Endothelial cell of umbilical vein (primary cell): Measurements from ENCODE around the gene COL23A1. TPM values are rescaled to one million over a fixed set of nuclear protein-coding genes. Genes with fewer than 3 reads are reported as not detected.

Experiments used
- BruUV-seq: library from RNA; stranded (reverse); fragments of 400-500 nt; replicated peaks from 2 replicates; lab custom pipeline; 2021; lab: Mats Ljungman, UMichigan
- CTCF ChIA-PET: fragments of 300-600, 350-600 bp; sonication (Branson Sonifier 250); formaldehyde crosslinking; loops from one replicate; lab custom pipeline; 2021; ENCODE audit warnings: antibody characterized with exemption, inconsistent platforms; lab: Charles Lee
- POLR2A ChIA-PET: fragments of 300-600, 350-600 bp; sonication (Branson Sonifier 250); formaldehyde crosslinking; loops from one replicate; lab custom pipeline; 2021; ENCODE audit warnings: antibody characterized with exemption, inconsistent platforms; lab: Charles Lee
- DNase-seq: peaks from one replicate; pipeline ENCODE4 v3.0.0-alpha.2; 2011; ENCODE audit warnings: low read depth, low spot score
- FAIRE-seq: peaks from 2 replicates; lab custom pipeline; 2011; peaks lifted over from hg19 to GRCh38; lab: Jason Lieb, UNC
- H2AFZ ChIP-seq: 2 replicates; pipeline ENCODE4 v1.6.0; 2012; ENCODE audit warnings: low read depth, low read length, control low read depth, inconsistent platforms
- H3K27ac ChIP-seq: 2 replicates; pipeline ENCODE4 v1.5.1; 2011; ENCODE audit warnings: low read depth, mild to moderate bottlenecking, control low read depth, low read length, moderate library complexity; ENCODE audit not compliant: insufficient read depth
- H3K27me3 ChIP-seq, 2 experiments: 2 replicates each; pipeline versions ENCODE4 v1.6.0 to v1.6.1; 2011; ENCODE audit warnings: low read length in 2 of 2, mixed read lengths in 1 of 2; ENCODE audit not compliant: control insufficient read depth in 2 of 2, insufficient read depth in 2 of 2
- H3K36me3 ChIP-seq, 2 experiments: 2 replicates in 1 of 2; 3 replicates in 1 of 2; pipeline ENCODE4 v1.5.1; 2011; ENCODE audit warnings: low read length in 2 of 2, mild to moderate bottlenecking in 1 of 2, moderate library complexity in 1 of 2; ENCODE audit not compliant: control insufficient read depth in 2 of 2, insufficient read depth in 2 of 2; ENCODE audit errors: extremely low read depth in 1 of 2
- H3K4me1 ChIP-seq: 3 replicates; pipeline ENCODE4 v1.5.1; 2011; ENCODE audit warnings: mild to moderate bottlenecking, low read length; ENCODE audit not compliant: control insufficient read depth, insufficient read depth; ENCODE audit errors: extremely low read depth
- H3K4me2 ChIP-seq: 2 replicates; pipeline ENCODE4 v1.6.1; 2011; ENCODE audit warnings: low read length, control low read depth, mixed read lengths; ENCODE audit not compliant: insufficient read depth
- H3K4me3 ChIP-seq, 3 experiments: fragments of 200-600 bp in 1 of 3; sonication (generic), shearing (Covaris generic) in 1 of 3; replicated peaks in 1 of 3; 2 replicates each; pipeline ENCODE4 v1.5.1; 2011 to 2016; ENCODE audit warnings: control low read depth in 3 of 3, low read length in 3 of 3, mild to moderate bottlenecking in 2 of 3, inconsistent platforms in 1 of 3, low read depth in 1 of 3, moderate library complexity in 1 of 3; ENCODE audit not compliant: insufficient read depth in 1 of 3
- H3K79me2 ChIP-seq: 2 replicates; pipeline ENCODE4 v1.6.0; 2012; ENCODE audit warnings: low read length, inconsistent platforms; ENCODE audit not compliant: control insufficient read depth, insufficient read depth
- H3K9ac ChIP-seq: replicated peaks from 2 replicates; pipeline ENCODE3; 2011; ENCODE audit warnings: low read length, control low read depth; ENCODE audit not compliant: insufficient read depth; ENCODE audit errors: extremely low read depth
- H3K9me1 ChIP-seq: replicated peaks from 3 replicates; pipeline ENCODE4 v1.6.0; 2011; ENCODE audit warnings: mild to moderate bottlenecking, low read length; ENCODE audit not compliant: control insufficient read depth, insufficient read depth; ENCODE audit errors: extremely low read depth
- H3K9me3 ChIP-seq: replicated peaks from 2 replicates; pipeline ENCODE4 v1.5.1; 2012; ENCODE audit warnings: low read length, inconsistent platforms; ENCODE audit not compliant: control insufficient read depth, insufficient read depth
- H4K20me1 ChIP-seq: replicated peaks from 2 replicates; pipeline ENCODE3; 2011; ENCODE audit warnings: mild to moderate bottlenecking, low read length; ENCODE audit not compliant: control insufficient read depth, insufficient read depth; ENCODE audit errors: extremely low read depth
- EZH2 ChIP-seq: IDR thresholded peaks from 2 replicates; pipeline ENCODE4 v1.6.1; 2012; ENCODE audit warnings: borderline replicate concordance, low read depth, mild to moderate bottlenecking, moderate library complexity, low read length, inconsistent platforms; ENCODE audit not compliant: severe bottlenecking
- FOS ChIP-seq: IDR thresholded peaks from 2 replicates; pipeline ENCODE4 v1.6.1; 2011; ENCODE audit warnings: mild to moderate bottlenecking, low read length, moderate library complexity, borderline replicate concordance; ENCODE audit not compliant: insufficient read depth
- GATA2 ChIP-seq: IDR thresholded peaks from 2 replicates; pipeline ENCODE4 v1.7.0; 2011; ENCODE audit warnings: low read depth, mild to moderate bottlenecking, moderate library complexity, mixed read lengths, low read length; ENCODE audit not compliant: insufficient read length, insufficient read depth
- JUN ChIP-seq: IDR thresholded peaks from 2 replicates; pipeline ENCODE4 v1.6.1; 2011; ENCODE audit warnings: borderline replicate concordance, low read depth; ENCODE audit not compliant: insufficient read length, insufficient read depth
- MYC ChIP-seq: IDR thresholded peaks from one replicate; pipeline ENCODE4 v1.6.1; 2011; ENCODE audit warnings: mild to moderate bottlenecking, low read depth, low read length
- POLR2A ChIP-seq: IDR thresholded peaks from 2 replicates; pipeline ENCODE4 v1.6.1; 2012; ENCODE audit warnings: low read depth, mild to moderate bottlenecking, control low read depth, low read length
- POLR2AphosphoS5 ChIP-seq: IDR thresholded peaks from 2 replicates; pipeline ENCODE4 v1.6.1; 2012; ENCODE audit warnings: low read depth, mild to moderate bottlenecking, control low read depth, low read length, moderate library complexity; ENCODE audit not compliant: insufficient read depth
- dilution Hi-C: fragments of 300-500 bp; cut with MboI; formaldehyde crosslinking; loops from one replicate; pipeline ENCODE4 v1.15.0; 2019; ENCODE audit warnings: low sequenced_read_pairs; ENCODE audit not compliant: extremely low pct_ligation_motif_present
- intact Hi-C: fragments of 100-400 bp; cut with micrococcal nuclease; formaldehyde crosslinking; loops from one replicate; pipeline ENCODE4 v1.10.0; 2022
- polyA plus RNA-seq, 4 experiments: library from polyadenylated mRNA; depleted of rRNA in 3 of 4; stranded (reverse) in 3 of 4; unstranded in 1 of 4; fragments of >200 nt; gene quantifications; 2 replicates each; pipeline versions ENCODE4 v1.2.1 to v1.2.3, GENCODE V29; 2011 to 2012; ENCODE audit warnings: missing spikeins in 1 of 4
- total RNA-seq: library from RNA; stranded (reverse); gene quantifications from 2 replicates; pipeline ENCODE4 v1.2.3, GENCODE V29; 2021
- TF ChIP-seq, protein P1 (sequence below), 2 donors: IDR thresholded peaks; 1 replicate in 1 of 2; 2 replicates in 1 of 2; pipeline ENCODE4 v1.5.1; 2011; ENCODE audit warnings: low read length in 2 of 2, mild to moderate bottlenecking in 2 of 2, moderate library complexity in 2 of 2, control low read depth in 1 of 2, inconsistent platforms in 1 of 2, low read depth in 1 of 2; ENCODE audit not compliant: insufficient read depth in 1 of 2; ENCODE audit errors: extremely low read depth in 1 of 2
- TF ChIP-seq, protein P2 (sequence below): IDR thresholded peaks from 2 replicates; pipeline ENCODE4 v1.6.1; 2011; ENCODE audit not compliant: insufficient read depth, insufficient read length

The COL23A1 gene
- total and polyA plus RNA-seq, 2 donors (not counting 3 experiments of a cell fraction or from before 2014, with no cell fraction given): not detected

DNA sequence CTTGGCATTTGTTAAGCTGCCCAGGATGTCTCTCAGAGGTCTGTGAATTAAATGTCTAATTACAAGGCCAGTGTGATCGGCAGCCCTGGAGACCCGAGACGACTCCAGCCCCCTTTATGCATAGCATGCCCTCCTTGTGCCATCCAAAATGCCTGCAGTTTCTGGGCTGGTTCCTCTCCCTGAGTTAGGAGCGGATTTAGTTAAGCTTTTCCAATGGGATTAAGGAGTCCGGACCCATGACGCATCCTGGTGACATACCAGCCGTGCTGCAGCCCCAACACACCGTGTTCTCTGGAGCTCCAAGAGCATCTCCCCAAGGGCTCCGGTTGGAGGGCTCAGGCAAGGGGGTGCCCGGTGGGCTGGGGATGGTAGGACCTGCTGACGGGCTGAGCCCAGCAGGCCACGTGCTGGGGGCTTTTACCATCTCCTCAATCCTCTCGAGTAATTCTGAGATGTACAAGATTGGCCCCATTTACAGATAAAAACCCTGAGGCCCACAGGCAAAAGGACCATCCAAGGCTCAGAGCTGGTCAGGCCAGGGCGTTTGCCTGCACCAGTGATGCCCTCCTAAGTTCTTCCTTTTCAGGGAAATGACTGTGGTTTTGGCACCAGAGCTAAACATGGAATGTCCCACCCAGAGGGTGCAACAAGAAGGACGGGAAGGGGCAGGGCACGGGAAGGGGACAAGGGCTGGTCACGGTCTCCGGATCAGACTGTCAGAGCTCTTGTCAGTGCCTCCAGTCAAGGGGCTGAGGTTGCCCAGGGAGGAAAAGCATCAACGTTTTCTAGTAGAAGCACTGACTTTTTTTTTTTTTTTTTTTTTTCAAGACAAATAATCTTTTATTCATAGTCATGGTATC is 275.0 kb downstream of the COL23A1 start:
- no peaks in the 10 kb centered on the region for H3K36me3 ChIP-seq
- H3K9ac ChIP-seq: no peak overlapping the region
- intact Hi-C loops (no loop called here), dilution Hi-C loops (no loop called here)
- POLR2A ChIA-PET: no interaction called here
- H3K4me1 ChIP-seq: no peaks in the 10 kb centered on the region
- no peak for TF ChIP-seq JUN
- TF ChIP-seq EZH2: no peak
- no peak for TF ChIP-seq POLR2AphosphoS5
- TF ChIP-seq, protein P1, sequence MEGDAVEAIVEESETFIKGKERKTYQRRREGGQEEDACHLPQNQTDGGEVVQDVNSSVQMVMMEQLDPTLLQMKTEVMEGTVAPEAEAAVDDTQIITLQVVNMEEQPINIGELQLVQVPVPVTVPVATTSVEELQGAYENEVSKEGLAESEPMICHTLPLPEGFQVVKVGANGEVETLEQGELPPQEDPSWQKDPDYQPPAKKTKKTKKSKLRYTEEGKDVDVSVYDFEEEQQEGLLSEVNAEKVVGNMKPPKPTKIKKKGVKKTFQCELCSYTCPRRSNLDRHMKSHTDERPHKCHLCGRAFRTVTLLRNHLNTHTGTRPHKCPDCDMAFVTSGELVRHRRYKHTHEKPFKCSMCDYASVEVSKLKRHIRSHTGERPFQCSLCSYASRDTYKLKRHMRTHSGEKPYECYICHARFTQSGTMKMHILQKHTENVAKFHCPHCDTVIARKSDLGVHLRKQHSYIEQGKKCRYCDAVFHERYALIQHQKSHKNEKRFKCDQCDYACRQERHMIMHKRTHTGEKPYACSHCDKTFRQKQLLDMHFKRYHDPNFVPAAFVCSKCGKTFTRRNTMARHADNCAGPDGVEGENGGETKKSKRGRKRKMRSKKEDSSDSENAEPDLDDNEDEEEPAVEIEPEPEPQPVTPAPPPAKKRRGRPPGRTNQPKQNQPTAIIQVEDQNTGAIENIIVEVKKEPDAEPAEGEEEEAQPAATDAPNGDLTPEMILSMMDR (IDR thresholded peaks at IDR 0.05; ENCODE audit: extremely low read depth in 1 of 2, insufficient read depth in 1 of 2, low read depth in 1 of 2, low read length in 2 of 2): no peak
- no peak for TF ChIP-seq POLR2A
- TF ChIP-seq, protein P2, sequence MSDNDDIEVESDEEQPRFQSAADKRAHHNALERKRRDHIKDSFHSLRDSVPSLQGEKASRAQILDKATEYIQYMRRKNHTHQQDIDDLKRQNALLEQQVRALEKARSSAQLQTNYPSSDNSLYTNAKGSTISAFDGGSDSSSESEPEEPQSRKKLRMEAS: no peak
- no peak for TF ChIP-seq GATA2
- TF ChIP-seq FOS: no peak
- TF ChIP-seq MYC: no peak
- no peaks in the 10 kb centered on the region for H4K20me1 ChIP-seq
- no peaks in the 10 kb centered on the region for H3K27me3 ChIP-seq
- no peak for DNase-seq
- H3K4me2 ChIP-seq: no peak overlapping the region
- no peaks in the 10 kb centered on the region for H3K9me1 ChIP-seq
- no peak overlapping the region for H2AFZ ChIP-seq
- CTCF ChIA-PET: interaction anchor here (0.6 kb wide), 1 partner anchor 11 kb away, joined by 3 read pairs; no protein-coding TSS in a partner anchor
- H3K9me3 ChIP-seq: no peaks in the 10 kb centered on the region
- H3K4me3 ChIP-seq: no peak overlapping the region
- no TSS peak for BruUV-seq
- no peak for FAIRE-seq
- H3K79me2 ChIP-seq: no peaks in the 10 kb centered on the region
- H3K27ac ChIP-seq: no peak overlapping the region
